NCI-H226 (cell line): ENCODE results near the gene CDK6.

Experiments
- DNase-seq: peaks from one replicate; pipeline ENCODE4 v3.0.0-alpha.2; 2015

The CDK6 gene

GRCh38 chr7:92843781-92844180 is 7.4 kb upstream of the CDK6 start:
- no peak for DNase-seq

GRCh38 chr7:92843034-92843760 is 6.8 kb upstream of the CDK6 start:
- DNase-seq: peak; percentile 66

- no peak for DNase-seq
Measured at GRCh38 chr7:92841192-92841591, 4.8 kb upstream of the CDK6 start.

GRCh38 chr7:92840316-92840715 is 3.9 kb upstream of the CDK6 start:
- no peak for DNase-seq

GRCh38 chr7:92839901-92840300 is 3.5 kb upstream of the CDK6 start:
- no peak for DNase-seq

GRCh38 chr7:92838934-92839333 is 2.6 kb upstream of the CDK6 start:
- DNase-seq: no peak

- DNase-seq: peak; percentile 20
Measured at GRCh38 chr7:92837000-92837749, 802 bp upstream of the CDK6 start.

- peak; percentile 28 for DNase-seq
Measured at GRCh38 chr7:92835851-92836488, 403 bp downstream of the CDK6 start.

- DNase-seq: peak; percentile 63
Measured at GRCh38 chr7:92835261-92835850, 1.0 kb downstream of the CDK6 start.

GRCh38 chr7:92834507-92835260 is 1.7 kb downstream of the CDK6 start:
- DNase-seq: peak; percentile 27

- DNase-seq: peak; percentile 80
Measured at GRCh38 chr7:92833766-92834506, 2.4 kb downstream of the CDK6 start.

GRCh38 chr7:92833024-92833765 is 3.2 kb downstream of the CDK6 start:
- peak; percentile 75 for DNase-seq

- DNase-seq: peak; percentile 24
Measured at GRCh38 chr7:92832534-92833023, 3.8 kb downstream of the CDK6 start.

- peak; percentile 75 for DNase-seq
Measured at GRCh38 chr7:92831716-92832533, 4.4 kb downstream of the CDK6 start.

- no peak for DNase-seq
Measured at GRCh38 chr7:92830532-92831110, 5.8 kb downstream of the CDK6 start.

GRCh38 chr7:92830027-92830426 is 6.3 kb downstream of the CDK6 start:
- DNase-seq: no peak

GRCh38 chr7:92827464-92828120 is 8.8 kb downstream of the CDK6 start:
- DNase-seq: peak; percentile 79

GRCh38 chr7:92826258-92826938 is 10.0 kb downstream of the CDK6 start:
- DNase-seq: no peak
